B cell (primary cell): ENCODE measurements around the gene FBXO42. TPM values are rescaled to one million over a fixed set of nuclear protein-coding genes. Genes with fewer than 3 reads are reported as not detected.

Experiments used
- ATAC-seq: fragments of 200-7000 bp; cut with Tn5 transposase; one replicate; pipeline ENCODE4 v1.10.0; 2021; ENCODE audit warnings: low read depth, mild to moderate bottlenecking, moderate number of reproducible peaks, moderate library complexity
- CTCF ChIA-PET: fragments of 350-600 bp; sonication (Branson Sonifier 250); formaldehyde crosslinking; loops from one replicate; lab custom pipeline; 2021; ENCODE audit warnings: antibody characterized with exemption, inconsistent platforms; lab: Charles Lee
- POLR2A ChIA-PET: fragments of 350-600 bp; sonication (Branson Sonifier 250); formaldehyde crosslinking; loops from one replicate; lab custom pipeline; 2021; ENCODE audit warnings: antibody characterized with exemption; lab: Charles Lee
- DNase-seq: peaks from one replicate; pipeline ENCODE4 v3.0.0; 2013
- H2AFZ ChIP-seq: 2 replicates; pipeline ENCODE4 v1.6.1; 2012; ENCODE audit warnings: mild to moderate bottlenecking, low read depth, low read length; ENCODE audit not compliant: insufficient read depth, poor library complexity, severe bottlenecking
- H3K27ac ChIP-seq, 2 donors: 1 replicate in 1 of 2; 2 replicates in 1 of 2; pipeline ENCODE4 v1.5.1; 2012 to 2013; ENCODE audit warnings: low read length in 2 of 2, mild to moderate bottlenecking in 2 of 2, moderate library complexity in 1 of 2
- H3K27me3 ChIP-seq, 4 experiments: fragments of 200-600 bp in 1 of 4; sonication (generic) in 1 of 4; replicated peaks in 1 of 4; 1 replicate in 2 of 4; 2 replicates in 2 of 4; pipeline versions ENCODE4 v1.6.1 to v1.7.0; 2013 to 2016; ENCODE audit warnings: low read length in 3 of 4, mild to moderate bottlenecking in 2 of 4, mixed read lengths in 1 of 4, moderate library complexity in 1 of 4; ENCODE audit not compliant: insufficient read depth in 4 of 4, control insufficient read depth in 3 of 4; ENCODE audit errors: control extremely low read depth in 1 of 4
- H3K36me3 ChIP-seq, 2 experiments: replicated peaks in 1 of 2; 1 replicate in 1 of 2; 2 replicates in 1 of 2; pipeline versions ENCODE4 v1.6.1 to v1.7.1; 2013; ENCODE audit warnings: low read length in 1 of 2; ENCODE audit not compliant: insufficient read depth in 2 of 2, control insufficient read depth in 1 of 2; ENCODE audit errors: control extremely low read depth in 1 of 2, extremely low read depth in 1 of 2
- H3K4me1 ChIP-seq, 2 donors: fragments of 200-600 bp in 1 of 2; sonication (generic) in 1 of 2; 1 replicate in 1 of 2; 2 replicates in 1 of 2; pipeline versions ENCODE4 v1.5.1 to v1.6.1; 2013 to 2017; ENCODE audit warnings: low read length in 2 of 2; ENCODE audit not compliant: control insufficient read depth in 2 of 2, insufficient read depth in 2 of 2
- H3K4me2 ChIP-seq: replicated peaks from 2 replicates; pipeline ENCODE3; 2012; ENCODE audit warnings: mild to moderate bottlenecking, low read depth, low read length; ENCODE audit not compliant: poor library complexity, severe bottlenecking
- H3K4me3 ChIP-seq, 5 experiments: fragments of 200-600 bp in 1 of 5; sonication (generic) in 1 of 5; 1 replicate in 3 of 5; 2 replicates in 2 of 5; pipeline versions ENCODE4 v1.5.1 to v1.7.0; 2011 to 2016; ENCODE audit warnings: low read length in 4 of 5, mild to moderate bottlenecking in 4 of 5, low read depth in 2 of 5, control low read depth in 1 of 5, moderate library complexity in 1 of 5; ENCODE audit not compliant: insufficient read depth in 1 of 5; ENCODE audit errors: control extremely low read depth in 1 of 5, extremely low read depth in 1 of 5
- H3K79me2 ChIP-seq: fragments of 200-600 bp; sonication (generic); one replicate; pipeline ENCODE4 v1.6.0; 2016; ENCODE audit warnings: low read length; ENCODE audit not compliant: control insufficient read depth, insufficient read depth
- H3K9ac ChIP-seq: fragments of 200-600 bp; sonication (generic); 2 replicates; pipeline ENCODE4 v1.6.1; 2017; ENCODE audit warnings: mild to moderate bottlenecking, low read length, moderate library complexity
- H3K9me3 ChIP-seq, 3 donors: one replicate each; pipeline versions ENCODE4 v1.6.1 to v1.7.1; 2013; ENCODE audit warnings: low read length in 2 of 3; ENCODE audit not compliant: control insufficient read depth in 2 of 3, insufficient read depth in 1 of 3; ENCODE audit errors: control extremely low read depth in 1 of 3
- H4K20me1 ChIP-seq: 2 replicates; pipeline ENCODE4 v1.6.0; 2012; ENCODE audit warnings: mild to moderate bottlenecking, low read length; ENCODE audit not compliant: insufficient read depth, control insufficient read depth, poor library complexity, severe bottlenecking
- H3K27ac Mint-ChIP-seq: one replicate; pipeline ENCODE4 v1.8.0; 2021; ENCODE audit warnings: mixed read lengths
- H3K27me3 Mint-ChIP-seq: one replicate; pipeline ENCODE4 v1.8.0; 2021; ENCODE audit warnings: mixed read lengths
- H3K4me1 Mint-ChIP-seq: one replicate; pipeline ENCODE4 v1.8.0; 2021; ENCODE audit warnings: mixed read lengths
- H3K4me3 Mint-ChIP-seq: one replicate; pipeline ENCODE4 v1.8.0; 2021; ENCODE audit warnings: mixed read lengths
- H3K9me3 Mint-ChIP-seq: one replicate; pipeline ENCODE4 v1.8.0; 2022; ENCODE audit warnings: mixed read lengths; ENCODE audit not compliant: insufficient read depth
- CTCF ChIP-seq: fragments of 200-600 bp; IDR thresholded peaks from one replicate; pipeline ENCODE4 v1.8.0; 2022; ENCODE audit warnings: antibody characterized with exemption, mild to moderate bottlenecking
- EZH2 ChIP-seq: IDR thresholded peaks from 2 replicates; pipeline ENCODE4 v1.6.1; 2012; ENCODE audit warnings: borderline replicate concordance, low read depth, mild to moderate bottlenecking, moderate library complexity, low read length; ENCODE audit not compliant: insufficient read depth, poor library complexity, severe bottlenecking
- WGBS: methylation state at CpG from one replicate; pipeline ENCODE4 v1.1.5; 2013; ENCODE audit warnings: missing lambda C conversion rate; ENCODE audit not compliant: insufficient coverage; 5-methylcytosine and 5-hydroxymethylcytosine counted together
- intact Hi-C: fragments of 100-400 bp; cut with micrococcal nuclease; formaldehyde crosslinking; loops from one replicate; pipeline ENCODE4 v1.10.0; 2022
- polyA plus RNA-seq: library from polyadenylated mRNA; depleted of rRNA; stranded (reverse); fragments of >200 nt; gene quantifications from 2 replicates; pipeline ENCODE4 v1.2.3, GENCODE V29; 2012
- total RNA-seq, 2 donors: library from RNA; stranded (reverse); fragments of 120-200 nt in 1 of 2; gene quantifications; 1 replicate in 1 of 2; 2 replicates in 1 of 2; pipeline versions ENCODE4 v1.2.3 to v1.2.4, GENCODE V29; 2013 to 2022

The FBXO42 gene
- total and polyA plus RNA-seq, 2 donors (not counting 1 experiment from before 2014, with no cell fraction given): 17.2 to 33.1 TPM

- peak overlapping the region; percentile 66 for H3K27ac Mint-ChIP-seq
- POLR2A ChIA-PET: interaction anchor here (0.6 to 1.5 kb wide), 2 partner anchors 18 to 860 kb away, joined by 3 to 5 read pairs; partner anchors contain the start of gene DNAJC16
- no peaks in the 10 kb centered on the region for H3K27me3 Mint-ChIP-seq
- peaks cover 1 to 22% of the 10 kb centered on the region in 2 experiments for H3K36me3 ChIP-seq
- TF ChIP-seq EZH2 (no peak), CTCF (no peak)
- H3K4me3 Mint-ChIP-seq: peak overlapping the region; percentile 32
- peak; percentile 26 for ATAC-seq
- no peaks in the 10 kb centered on the region for H3K27me3 ChIP-seq
- H4K20me1 ChIP-seq: peaks cover 92% of the 10 kb centered on the region
- peaks cover 72% of the 10 kb centered on the region for H3K4me1 Mint-ChIP-seq
- H3K27ac ChIP-seq: peak overlapping the region; percentile 66 to 76
- H3K4me1 ChIP-seq: peaks cover 61 to 66% of the 10 kb centered on the region in 2 donors
- no peaks in the 10 kb centered on the region for H3K9me3 ChIP-seq
- no peaks in the 10 kb centered on the region for H3K9me3 Mint-ChIP-seq
- H2AFZ ChIP-seq: no peak overlapping the region
- peak overlapping the region in 3 of 5 experiments; percentile 23 to 64 (median 39) for H3K4me3 ChIP-seq
- H3K4me2 ChIP-seq: peak overlapping the region; percentile 78
- 50% methylated on average over 3 of the region's 5 CpGs for WGBS
- intact Hi-C loops: loop anchor here (1.0 kb wide), 1 partner anchor 19 kb away; the partner anchor contains the start of gene SZRD1
- CTCF ChIA-PET: interaction anchor here (1.0 to 1.7 kb wide), 4 partner anchors 13 to 53 kb away, joined by 3 to 8 read pairs (median 4); partner anchors contain the start of gene NECAP2
- peaks cover 95% of the 10 kb centered on the region for H3K79me2 ChIP-seq
- H3K9ac ChIP-seq: peak overlapping the region; percentile 56
- DNase-seq: peak; percentile 47
These were observed 34.3 kb upstream of the FBXO42 start for GRCh38 chr1:16386454-16387113.
